ENCODE measurements around the gene IL3. TPM values are rescaled to one million over a fixed set of nuclear protein-coding genes. Genes with fewer than 3 reads are reported as not detected.

The IL3 gene
- total RNA-seq, 1 experiment from 2014 or later: not detected

- no peaks in the 10 kb centered on the region for H3K9me3 ChIP-seq (ENCODE audit: low read depth, low read length, poor library complexity, severe bottlenecking)
- H3K4me1 ChIP-seq (ENCODE audit: insufficient read depth, low read length, poor library complexity, severe bottlenecking): no peaks in the 10 kb centered on the region
- intact Hi-C loops (cut with micrococcal nuclease; ENCODE audit: unreplicated experiment): no loop called here
- H3K36me3 ChIP-seq (ENCODE audit: insufficient read depth, low read length, poor library complexity, severe bottlenecking): no peaks in the 10 kb centered on the region
- ChIA-PET POLR2A (ENCODE audit: low non-redundant PET) (no interaction called here), CTCF (no interaction called here)
- H3K4me3 ChIP-seq (ENCODE audit: low read depth, low read length, poor library complexity, severe bottlenecking): no peak overlapping the region
- H3K27me3 ChIP-seq (replicated peaks; ENCODE audit: insufficient read depth, low read depth, low read length, poor library complexity): no peaks in the 10 kb centered on the region
- DNase-seq (ENCODE audit: low spot score): no peak
- TF ChIP-seq CTCF (conservative IDR thresholded peaks at IDR 0.05; ENCODE audit: low read depth, low read length): no peak
- TF ChIP-seq EZH2 (IDR thresholded peaks at IDR 0.05; ENCODE audit: borderline replicate concordance, low read depth, low read length, poor library complexity, severe bottlenecking): no peak
- BruUV-seq (replicated peaks): no TSS peak
- no peak overlapping the region for H3K27ac ChIP-seq (ENCODE audit: low read depth, low read length, poor library complexity, severe bottlenecking)
Measured at GRCh38 chr5:132072070-132072469, 11.6 kb downstream of the IL3 start.

GRCh38 chr5:132072528-132072927, 12.1 kb downstream of the IL3 start:
- Histone ChIP-seq H3K4me1 (ENCODE audit: insufficient read depth, low read length, poor library complexity, severe bottlenecking) (no peaks in the 10 kb centered on the region), H3K9me3 (ENCODE audit: low read depth, low read length, poor library complexity, severe bottlenecking) (no peaks in the 10 kb centered on the region), H3K36me3 (ENCODE audit: insufficient read depth, low read length, poor library complexity, severe bottlenecking) (no peaks in the 10 kb centered on the region), H3K27ac (ENCODE audit: low read depth, low read length, poor library complexity, severe bottlenecking) (no peak overlapping the region), H3K4me3 (ENCODE audit: low read depth, low read length, poor library complexity, severe bottlenecking) (no peak overlapping the region), H3K27me3 (replicated peaks; ENCODE audit: insufficient read depth, low read depth, low read length, poor library complexity) (no peaks in the 10 kb centered on the region)
- ChIA-PET CTCF (no interaction called here), POLR2A (ENCODE audit: low non-redundant PET) (no interaction called here)
- intact Hi-C loops (cut with micrococcal nuclease; ENCODE audit: unreplicated experiment): no loop called here
- TF ChIP-seq CTCF (conservative IDR thresholded peaks at IDR 0.05; ENCODE audit: low read depth, low read length): no peak
- TF ChIP-seq EZH2 (IDR thresholded peaks at IDR 0.05; ENCODE audit: borderline replicate concordance, low read depth, low read length, poor library complexity, severe bottlenecking): no peak
- BruUV-seq (replicated peaks): no TSS peak
- DNase-seq (ENCODE audit: low spot score): no peak

GRCh38 chr5:132073231-132074013, 13.0 kb downstream of the IL3 start, which contains the start of gene CSF2:
Gene CSF2, plus strand, starts transcription at chr5:132073789. Its CDS starts 35 bp downstream, at chr5:132073824.
- Histone ChIP-seq H3K4me1 (ENCODE audit: insufficient read depth, low read length, poor library complexity, severe bottlenecking) (no peaks in the 10 kb centered on the region), H3K9me3 (ENCODE audit: low read depth, low read length, poor library complexity, severe bottlenecking) (no peaks in the 10 kb centered on the region), H3K27ac (ENCODE audit: low read depth, low read length, poor library complexity, severe bottlenecking) (no peak within 1 kb of the TSS), H3K27me3 (replicated peaks; ENCODE audit: insufficient read depth, low read depth, low read length, poor library complexity) (no peaks in the 10 kb centered on the region), H3K4me3 (ENCODE audit: low read depth, low read length, poor library complexity, severe bottlenecking) (no peak within 1 kb of the TSS), H3K36me3 (ENCODE audit: insufficient read depth, low read length, poor library complexity, severe bottlenecking) (no peaks in the 10 kb centered on the region)
- no peak for TF ChIP-seq EZH2 (IDR thresholded peaks at IDR 0.05; ENCODE audit: borderline replicate concordance, low read depth, low read length, poor library complexity, severe bottlenecking)
- TF ChIP-seq CTCF (conservative IDR thresholded peaks at IDR 0.05; ENCODE audit: low read depth, low read length): no peak
- ChIA-PET POLR2A (ENCODE audit: low non-redundant PET) (no interaction called here), CTCF (interaction anchor here (1.1 kb wide), 1 partner anchor 10 kb away, joined by 3 read pairs; no protein-coding TSS in a partner anchor)
- BruUV-seq (replicated peaks): no TSS peak
- no peak for DNase-seq (ENCODE audit: low spot score)
- intact Hi-C loops (cut with micrococcal nuclease; ENCODE audit: unreplicated experiment): no loop called here

All from A673 (cell line).